Activated CD4-positive, alpha-beta memory T cell treated with anti-CD3 and anti-CD28 coated beads for 36 hours (primary cell): ENCODE data around the gene SNX17. TPM values are rescaled to one million over a fixed set of nuclear protein-coding genes. Genes with fewer than 3 reads are reported as not detected.

ENCODE experiments used
- CTCF ChIA-PET: fragments of 350-600 bp; sonication (Branson Sonifier 250); formaldehyde crosslinking; loops from one replicate; lab custom pipeline; 2021; ENCODE audit warnings: antibody characterized with exemption, inconsistent platforms; lab: Charles Lee
- POLR2A ChIA-PET: fragments of 350-600 bp; sonication (Branson Sonifier 250); formaldehyde crosslinking; loops from one replicate; lab custom pipeline; 2021; ENCODE audit warnings: antibody characterized with exemption; lab: Charles Lee
- DNase-seq: peaks from one replicate; pipeline ENCODE4 v3.0.0-alpha.2; 2020
- H3K27ac Mint-ChIP-seq: one replicate; pipeline ENCODE4 v1.8.0; 2021; ENCODE audit warnings: mixed read lengths
- H3K27me3 Mint-ChIP-seq: one replicate; pipeline ENCODE4 v1.8.0; 2021; ENCODE audit warnings: mixed read lengths
- H3K36me3 Mint-ChIP-seq: one replicate; pipeline ENCODE4 v1.8.0; 2021; ENCODE audit warnings: mixed read lengths
- H3K4me1 Mint-ChIP-seq: one replicate; pipeline ENCODE4 v1.8.0; 2021; ENCODE audit warnings: low read depth, mixed read lengths
- H3K4me3 Mint-ChIP-seq: one replicate; pipeline ENCODE4 v1.8.0; 2021; ENCODE audit warnings: mild to moderate bottlenecking, mixed read lengths
- H3K9me3 Mint-ChIP-seq: one replicate; pipeline ENCODE4 v1.8.0; 2021; ENCODE audit warnings: mixed read lengths
- intact Hi-C: fragments of 100-400 bp; cut with micrococcal nuclease; formaldehyde crosslinking; loops from one replicate; pipeline ENCODE4 v1.15.1; 2023
- total RNA-seq, 2 experiments: library from RNA; stranded (reverse); gene quantifications; one replicate each; pipeline ENCODE4 v1.2.3, GENCODE V29; 2021

Gene SNX17
- total RNA-seq, 2 experiments from 2014 or later, result 91.2 to 93.2 TPM

DNA sequence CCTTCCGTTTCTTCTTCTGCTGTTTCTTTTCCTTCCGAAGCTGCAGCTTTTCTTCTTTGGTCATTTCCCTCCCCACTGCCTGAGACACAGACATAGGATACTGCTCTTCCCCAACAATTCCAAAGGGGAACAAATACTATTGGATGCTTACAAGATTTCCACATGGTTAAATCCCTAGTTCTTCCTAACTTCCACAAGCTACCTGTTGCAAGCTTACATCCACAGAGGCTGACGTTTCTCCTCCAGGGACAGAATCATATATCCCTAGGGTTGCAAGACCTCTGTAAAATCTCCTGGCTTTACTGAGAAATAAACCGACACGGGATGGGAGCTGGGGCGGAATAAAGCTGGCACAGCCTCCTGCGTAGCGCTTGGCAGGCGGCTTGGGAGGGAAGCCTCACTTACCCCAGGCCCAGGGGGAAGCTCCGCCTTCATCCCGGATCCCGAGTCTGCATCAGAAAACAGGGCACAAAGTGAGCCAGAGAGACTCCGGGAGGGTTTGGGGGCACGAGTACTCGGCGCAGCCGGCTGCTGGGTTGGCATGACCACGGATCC lies 868 bp upstream of the SNX17 start:
- Mint-ChIP-seq H3K27ac (peak overlapping the region; percentile 86), H3K4me3 (peak overlapping the region; percentile 87), H3K9me3 (no peaks in the 10 kb centered on the region), H3K27me3 (no peaks in the 10 kb centered on the region), H3K4me1 (peaks cover 29% of the 10 kb centered on the region), H3K36me3 (peaks cover 41% of the 10 kb centered on the region)
- CTCF ChIA-PET, result interaction anchor here (0.6 to 5.8 kb wide), 15 partner anchors 10 to 314 kb away, joined by 3 to 38 read pairs (median 4); partner anchors contain the start of genes GTF3C2, NRBP1 and ZNF512
- POLR2A ChIA-PET, result interaction anchor here (0.8 to 4.3 kb wide), 10 partner anchors 11 to 337 kb away, joined by 3 to 54 read pairs (median 4); partner anchors contain the start of genes GTF3C2, NRBP1, PPM1G and SLC4A1AP
- DNase-seq, result no peak
- intact Hi-C loops, result loop anchor here (1.0 to 2.0 kb wide), 7 partner anchors 11 to 313 kb away; partner anchors contain the start of genes CCDC121, GPN1, GTF3C2 and MPV17

DNA sequence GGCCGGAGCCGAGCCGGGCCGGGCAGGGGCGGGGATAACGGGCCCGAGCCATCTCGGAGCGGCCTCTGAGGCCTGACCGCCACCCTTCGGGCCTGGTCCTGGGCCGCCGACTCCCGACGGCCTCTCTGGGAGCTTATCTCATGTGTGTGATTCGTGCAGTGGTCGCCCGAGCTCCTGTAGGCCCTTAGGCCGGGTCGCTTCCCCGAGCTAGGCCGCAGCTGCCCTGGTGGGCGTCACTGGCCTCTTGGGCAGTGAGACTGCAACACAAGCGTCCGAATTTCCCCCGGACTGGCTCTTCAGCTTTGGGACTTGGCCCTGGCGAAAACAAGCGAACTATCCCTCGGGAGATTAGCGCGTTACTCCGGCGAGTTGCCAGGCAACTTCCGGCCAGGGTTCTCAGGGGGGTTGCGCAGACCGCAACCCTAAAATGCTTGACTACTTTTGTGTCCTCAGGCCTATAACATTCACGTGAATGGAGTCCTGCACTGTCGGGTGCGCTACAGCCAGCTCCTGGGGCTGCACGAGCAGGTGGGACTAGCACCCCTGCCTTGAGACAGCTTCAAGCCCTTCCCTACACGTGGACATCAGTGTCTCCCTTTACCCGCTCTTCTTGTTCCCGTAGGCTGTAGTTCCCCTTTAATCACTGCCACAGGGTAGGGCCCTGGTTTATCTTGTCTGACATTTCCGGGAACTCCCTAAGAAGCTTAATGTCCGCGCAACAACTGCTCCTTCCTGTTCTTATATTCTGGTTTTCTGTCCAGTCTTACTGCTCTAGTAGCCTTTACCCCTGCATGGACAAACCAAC lies 602 bp downstream of the SNX17 start:
- peak; percentile 41 for DNase-seq
- Mint-ChIP-seq H3K4me3 (peak overlapping the region; percentile 87), H3K27ac (peak overlapping the region; percentile 96), H3K36me3 (peaks cover 50% of the 10 kb centered on the region), H3K27me3 (no peaks in the 10 kb centered on the region), H3K4me1 (peaks cover 29% of the 10 kb centered on the region), H3K9me3 (no peaks in the 10 kb centered on the region)
- CTCF ChIA-PET, result interaction anchor here (0.7 to 5.8 kb wide), 8 partner anchors 9 to 312 kb away, joined by 3 to 38 read pairs (median 6); partner anchors contain the start of genes GTF3C2, NRBP1 and ZNF513
- intact Hi-C loops, result loop anchor here (1.0 to 2.0 kb wide), 7 partner anchors 9 to 312 kb away; partner anchors contain the start of genes CCDC121, GPN1, GTF3C2 and MPV17
- POLR2A ChIA-PET, result interaction anchor here (0.6 to 4.3 kb wide), 9 partner anchors 9 to 318 kb away, joined by 3 to 54 read pairs (median 4); partner anchors contain the start of genes GTF3C2, NRBP1, PPM1G and ZNF513

DNA sequence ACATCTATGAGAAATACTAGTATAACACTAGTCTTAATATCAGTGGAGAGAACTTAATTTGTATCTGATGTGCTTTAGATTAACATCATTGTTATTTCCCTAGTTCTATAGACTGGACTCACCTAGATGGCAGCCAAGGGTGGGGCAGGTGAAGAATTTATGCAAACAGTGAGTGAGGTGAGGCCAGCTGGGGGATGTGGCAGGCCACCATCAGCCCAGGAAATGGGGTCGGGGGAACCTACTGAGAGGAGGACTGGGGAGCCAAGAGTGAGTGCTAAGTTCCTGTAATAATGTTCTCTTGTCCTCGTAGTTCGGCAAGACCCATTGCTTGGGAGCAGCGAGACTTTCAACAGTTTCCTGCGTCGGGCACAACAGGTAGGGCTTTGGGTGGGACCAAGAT lies 2.5 kb downstream of the SNX17 start:
- no peaks in the 10 kb centered on the region for H3K27me3 Mint-ChIP-seq
- intact Hi-C loops, result no loop called here
- peaks cover 31% of the 10 kb centered on the region for H3K4me1 Mint-ChIP-seq
- POLR2A ChIA-PET, result interaction anchor here (4.3 kb wide), 1 partner anchor 8 kb away, joined by 54 read pairs; the partner anchor contains the start of gene ZNF513
- H3K4me3 Mint-ChIP-seq, result no peak overlapping the region
- H3K9me3 Mint-ChIP-seq, result no peaks in the 10 kb centered on the region
- DNase-seq, result no peak
- CTCF ChIA-PET, result interaction anchor here (1.5 to 3.8 kb wide), 2 partner anchors 55 to 58 kb away, joined by 3 to 17 read pairs; partner anchors contain the start of gene NRBP1
- peak overlapping the region; percentile 70 for H3K27ac Mint-ChIP-seq
- peaks cover 54% of the 10 kb centered on the region for H3K36me3 Mint-ChIP-seq

DNA sequence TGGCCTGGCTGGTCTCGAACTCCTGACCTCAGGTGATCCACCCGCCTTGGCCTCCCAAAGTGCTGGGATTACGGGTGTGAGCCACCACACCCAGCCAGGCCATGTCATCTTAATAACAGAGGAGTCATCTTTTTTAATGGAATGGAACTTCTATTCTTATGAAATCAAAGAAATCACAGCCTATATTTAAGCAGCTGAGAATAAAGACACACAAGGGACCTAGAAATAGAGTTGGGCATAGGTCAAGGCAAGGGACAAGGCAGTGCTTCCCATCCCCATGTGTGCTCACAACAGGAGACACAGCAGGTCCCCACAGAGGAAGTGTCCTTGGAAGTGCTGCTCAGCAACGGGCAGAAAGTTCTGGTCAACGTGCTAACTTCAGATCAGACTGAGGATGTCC lies 3.2 kb downstream of the SNX17 start:
- Mint-ChIP-seq H3K36me3 (peaks cover 60% of the 10 kb centered on the region), H3K9me3 (no peaks in the 10 kb centered on the region), H3K4me3 (no peak overlapping the region), H3K4me1 (peaks cover 26% of the 10 kb centered on the region), H3K27ac (no peak overlapping the region), H3K27me3 (no peaks in the 10 kb centered on the region)
- intact Hi-C loops, result no loop called here
- POLR2A ChIA-PET, result no interaction called here
- DNase-seq, result no peak
- CTCF ChIA-PET, result no interaction called here

DNA sequence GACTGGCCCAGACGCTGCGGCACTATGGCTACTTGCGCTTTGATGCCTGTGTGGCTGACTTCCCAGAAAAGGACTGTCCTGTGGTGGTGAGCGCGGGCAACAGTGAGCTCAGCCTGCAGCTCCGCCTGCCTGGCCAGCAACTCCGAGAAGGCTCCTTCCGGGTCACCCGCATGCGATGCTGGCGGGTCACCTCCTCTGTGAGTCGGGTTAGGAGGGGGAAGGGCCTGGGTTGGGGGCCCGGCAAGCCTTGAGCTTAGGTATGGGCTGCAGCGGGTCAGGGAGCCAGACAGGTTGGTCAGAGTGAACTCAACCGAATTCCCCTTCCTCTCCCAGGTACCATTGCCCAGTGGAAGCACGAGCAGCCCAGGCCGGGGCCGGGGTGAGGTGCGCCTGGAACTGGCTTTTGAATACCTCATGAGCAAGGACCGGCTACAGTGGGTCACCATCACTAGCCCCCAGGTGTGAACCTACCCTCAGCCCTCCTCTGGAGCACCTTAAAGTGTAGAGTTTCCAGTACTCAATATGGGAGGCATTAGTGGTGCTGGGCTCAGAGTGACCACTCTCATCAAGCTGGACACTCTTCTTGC lies 5.2 kb downstream of the SNX17 start:
- Mint-ChIP-seq H3K4me3 (no peak overlapping the region), H3K4me1 (peaks cover 30% of the 10 kb centered on the region), H3K27ac (no peak overlapping the region), H3K27me3 (no peaks in the 10 kb centered on the region), H3K9me3 (no peaks in the 10 kb centered on the region), H3K36me3 (peaks cover 68% of the 10 kb centered on the region)
- intact Hi-C loops, result no loop called here
- no peak for DNase-seq
- CTCF ChIA-PET, result no interaction called here
- POLR2A ChIA-PET, result interaction anchor here (1.3 kb wide), 1 partner anchor 34 kb away, joined by 3 read pairs; the partner anchor contains the start of gene PPM1G

DNA sequence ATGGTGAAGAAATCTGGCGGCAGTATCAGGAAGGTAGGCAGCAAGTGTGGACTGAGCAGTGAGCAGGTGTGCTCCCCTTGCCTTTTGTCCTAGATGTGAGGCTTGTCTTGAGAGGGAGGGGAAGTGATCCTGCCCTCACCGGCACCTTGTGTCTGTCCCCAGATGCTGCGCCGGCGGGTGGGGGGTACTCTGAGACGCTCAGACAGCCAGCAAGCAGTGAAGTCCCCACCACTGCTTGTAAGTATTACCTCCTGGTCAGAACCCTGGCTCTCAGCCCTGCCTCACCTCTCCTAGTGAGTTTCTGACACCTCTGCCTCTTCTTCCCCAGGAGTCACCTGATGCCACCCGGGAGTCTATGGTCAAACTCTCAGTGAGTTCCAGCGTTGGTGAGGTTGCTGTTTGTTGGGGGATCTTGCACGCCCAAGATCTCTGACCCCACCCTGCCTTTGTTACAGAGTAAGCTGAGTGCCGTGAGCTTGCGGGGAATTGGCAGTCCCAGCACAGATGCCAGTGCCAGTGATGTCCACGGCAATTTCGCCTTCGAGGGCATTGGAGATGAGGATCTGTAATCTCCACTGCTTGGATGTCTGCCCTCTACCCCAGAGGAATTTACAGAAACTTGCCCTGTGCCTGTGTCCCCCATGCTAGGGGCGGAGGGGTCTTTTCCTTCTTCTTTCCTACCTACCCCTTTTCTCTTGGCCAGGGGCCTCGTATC lies 5.9 kb downstream of the SNX17 start:
- POLR2A ChIA-PET, result interaction anchor here (1.3 kb wide), 1 partner anchor 33 kb away, joined by 3 read pairs; the partner anchor contains the start of gene PPM1G
- DNase-seq, result no peak
- Mint-ChIP-seq H3K4me1 (peaks cover 36% of the 10 kb centered on the region), H3K9me3 (no peaks in the 10 kb centered on the region), H3K27ac (no peak overlapping the region), H3K4me3 (no peak overlapping the region), H3K27me3 (no peaks in the 10 kb centered on the region), H3K36me3 (peaks cover 71% of the 10 kb centered on the region)
- intact Hi-C loops, result no loop called here
- CTCF ChIA-PET, result no interaction called here

DNA sequence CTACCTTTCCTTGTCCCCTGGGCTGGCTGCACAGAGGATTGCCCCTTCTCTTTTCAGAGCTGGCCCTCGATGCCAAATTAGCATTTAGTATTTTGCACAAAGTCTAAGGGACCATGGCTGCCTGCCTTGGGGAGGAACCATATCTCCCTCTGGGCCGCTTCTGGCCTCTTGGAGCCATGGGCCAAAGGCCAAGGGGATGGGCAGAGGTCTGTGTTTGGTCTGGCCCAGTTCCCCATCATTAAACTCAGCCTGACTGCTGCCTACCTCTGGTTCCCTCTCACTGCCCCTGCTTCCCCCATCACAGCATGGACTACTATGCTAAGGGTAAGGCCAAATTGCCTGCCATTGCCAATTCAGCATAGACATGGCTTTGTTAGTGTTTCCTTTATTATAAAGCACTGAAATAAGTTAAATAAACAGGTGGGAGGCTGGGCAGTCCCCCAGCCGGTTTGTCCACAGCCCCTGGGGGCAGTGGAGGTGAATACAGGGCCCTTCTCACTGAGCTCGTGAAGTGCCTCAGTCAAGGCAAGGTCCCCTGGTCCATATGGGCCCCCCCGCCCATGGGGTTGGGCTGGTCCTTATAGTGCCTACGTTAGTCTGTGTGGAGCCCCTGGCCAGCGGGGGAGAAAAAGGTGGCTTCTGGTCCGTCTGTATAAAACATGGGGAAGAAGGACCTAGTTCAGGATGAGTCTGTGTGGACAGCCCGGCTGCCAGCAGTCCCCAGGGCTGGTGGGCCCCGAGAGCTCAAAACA lies 6.6 kb downstream of the SNX17 start:
- DNase-seq, result no peak
- Mint-ChIP-seq H3K36me3 (peaks cover 72% of the 10 kb centered on the region), H3K27me3 (no peaks in the 10 kb centered on the region), H3K9me3 (no peaks in the 10 kb centered on the region), H3K4me3 (no peak overlapping the region), H3K27ac (no peak overlapping the region), H3K4me1 (peaks cover 32% of the 10 kb centered on the region)
- ChIA-PET CTCF (no interaction called here), POLR2A (interaction anchor here (0.8 kb wide), 1 partner anchor 167 kb away, joined by 4 read pairs; no protein-coding TSS in a partner anchor)
- intact Hi-C loops, result no loop called here

DNA sequence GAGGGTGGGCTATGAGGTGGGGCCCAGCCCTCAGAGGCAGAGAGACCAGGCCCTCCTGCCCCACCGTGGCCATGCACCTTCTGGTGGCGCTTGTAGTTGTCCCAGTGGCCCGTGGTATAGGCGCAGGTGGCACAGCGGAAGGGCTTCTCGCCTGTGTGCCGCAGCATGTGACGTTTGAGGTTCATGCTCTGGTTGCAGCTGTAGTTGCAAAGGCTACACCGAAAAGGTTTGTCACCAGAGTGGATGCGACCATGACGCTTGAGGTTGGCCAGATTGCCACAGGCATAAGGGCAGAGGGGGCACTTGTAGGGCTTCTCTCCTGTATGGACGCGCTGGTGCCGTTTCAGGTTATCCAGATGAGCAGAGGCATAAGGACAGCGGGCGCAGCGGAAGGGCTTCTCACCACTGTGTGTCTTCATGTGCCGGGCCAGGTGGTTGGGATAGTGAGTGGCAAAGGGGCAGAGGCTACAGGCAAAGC lies 7.2 kb downstream of the SNX17 start:
- Mint-ChIP-seq H3K4me3 (no peak overlapping the region), H3K4me1 (peaks cover 27% of the 10 kb centered on the region), H3K36me3 (peaks cover 71% of the 10 kb centered on the region), H3K27me3 (no peaks in the 10 kb centered on the region), H3K27ac (no peak overlapping the region), H3K9me3 (no peaks in the 10 kb centered on the region)
- DNase-seq, result no peak
- intact Hi-C loops, result no loop called here
- ChIA-PET POLR2A (interaction anchor here (0.8 kb wide), 1 partner anchor 168 kb away, joined by 4 read pairs; no protein-coding TSS in a partner anchor), CTCF (no interaction called here)

DNA sequence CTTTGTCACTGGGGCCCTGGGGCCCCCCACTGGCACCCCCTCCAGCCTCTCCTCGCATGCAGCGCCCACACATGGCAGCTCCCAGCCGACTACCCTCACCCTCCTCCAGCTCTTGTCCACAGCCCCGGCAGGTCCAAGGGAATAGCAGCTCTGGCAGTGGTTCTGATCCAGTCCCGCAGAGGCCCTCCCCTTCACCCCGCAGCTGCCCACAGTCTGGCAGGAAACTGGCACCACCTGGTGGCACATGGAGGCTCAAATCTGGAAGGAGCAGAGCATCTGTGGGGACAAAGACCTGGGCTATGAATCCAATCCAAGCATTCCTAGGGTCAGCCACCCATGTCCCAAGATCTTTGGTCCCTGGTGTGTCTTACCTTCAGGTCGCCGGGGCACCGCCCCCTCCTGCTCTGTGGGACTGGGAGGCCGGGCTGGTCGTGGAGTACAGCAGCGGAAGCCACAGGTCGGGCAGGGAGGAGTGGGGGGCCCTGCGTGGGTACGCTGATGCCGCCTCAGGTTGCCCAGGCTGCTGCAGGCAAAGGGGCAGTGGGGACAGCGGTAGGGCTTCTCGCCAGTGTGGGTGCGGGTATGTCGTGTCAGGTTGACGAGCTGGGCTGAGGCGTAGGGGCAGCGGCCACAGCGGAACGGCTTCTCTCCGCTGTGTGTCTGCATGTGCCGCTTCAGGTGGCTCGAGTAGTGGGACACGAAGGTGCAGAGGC lies 7.8 kb downstream of the SNX17 start:
- Mint-ChIP-seq H3K36me3 (peaks cover 67% of the 10 kb centered on the region), H3K4me3 (no peak overlapping the region), H3K9me3 (no peaks in the 10 kb centered on the region), H3K27ac (no peak overlapping the region), H3K27me3 (no peaks in the 10 kb centered on the region), H3K4me1 (peaks cover 22% of the 10 kb centered on the region)
- ChIA-PET POLR2A (interaction anchor here (0.8 to 5.0 kb wide), 2 partner anchors 7 to 168 kb away, joined by 4 to 54 read pairs; partner anchors contain the start of genes EIF2B4 and SNX17), CTCF (interaction anchor here (2.5 kb wide), 1 partner anchor 305 kb away, joined by 15 read pairs; no protein-coding TSS in a partner anchor)
- DNase-seq, result no peak
- intact Hi-C loops, result no loop called here

DNA sequence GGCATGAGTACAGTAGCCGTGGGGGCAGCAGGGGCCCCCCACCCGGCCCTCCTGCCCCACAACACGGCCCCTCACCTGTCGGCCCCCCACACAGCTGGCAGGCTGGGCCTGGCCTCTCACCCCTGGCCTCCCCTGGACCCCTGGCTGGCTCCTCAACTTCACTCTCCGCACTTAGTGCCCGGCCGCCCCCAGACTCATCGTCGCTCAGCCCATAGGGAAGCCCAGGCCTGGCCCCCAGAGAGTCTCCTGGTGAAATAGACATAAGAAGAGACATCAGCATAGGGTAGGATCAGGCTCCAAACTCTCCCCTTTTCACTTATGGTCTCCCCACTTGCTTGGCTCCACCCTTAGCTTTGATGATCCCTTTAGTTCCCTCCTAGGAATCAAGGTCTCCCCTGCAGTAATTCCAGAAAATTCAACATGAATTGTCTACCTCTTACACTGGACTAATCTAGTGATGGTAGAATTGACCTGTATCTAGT lies 8.4 kb downstream of the SNX17 start:
- Mint-ChIP-seq H3K9me3 (no peaks in the 10 kb centered on the region), H3K36me3 (peaks cover 69% of the 10 kb centered on the region), H3K27ac (peak overlapping the region; percentile 80), H3K4me3 (peak overlapping the region; percentile 90), H3K4me1 (peaks cover 22% of the 10 kb centered on the region), H3K27me3 (no peaks in the 10 kb centered on the region)
- intact Hi-C loops, result no loop called here
- CTCF ChIA-PET, result interaction anchor here (0.8 to 2.5 kb wide), 4 partner anchors 8 to 304 kb away, joined by 5 to 15 read pairs (median 10); partner anchors contain the start of genes EIF2B4 and SNX17
- DNase-seq, result no peak
- POLR2A ChIA-PET, result interaction anchor here (1.3 to 5.0 kb wide), 3 partner anchors 8 to 52 kb away, joined by 3 to 54 read pairs (median 18); partner anchors contain the start of genes EIF2B4, PPM1G and SNX17
